Effector memory CD4-positive, alpha-beta T cell (primary cell): Measurements from ENCODE around the gene RASA1.
"Not testable (repeated sequence)": the region's sequence is repeated elsewhere in the genome, so short reads cannot be mapped to it uniquely, and the experiment has no call there.

Source experiments
- DNase-seq, 3 donors: peaks; one replicate each; pipeline ENCODE4 v3.0.0-alpha.2; 2020
- H3K27ac ChIP-seq: 2 replicates; pipeline ENCODE4 v1.7.0; 2013; ENCODE audit warnings: mild to moderate bottlenecking, low read length, moderate library complexity; ENCODE audit not compliant: insufficient read depth, poor library complexity, severe bottlenecking
- H3K27me3 ChIP-seq: replicated peaks from 2 replicates; pipeline ENCODE4 v1.7.0; 2013; ENCODE audit warnings: mild to moderate bottlenecking, low read length; ENCODE audit not compliant: insufficient read depth, control insufficient read depth, poor library complexity, severe bottlenecking
- H3K36me3 ChIP-seq: 2 replicates; pipeline ENCODE4 v1.7.0; 2013; ENCODE audit warnings: mild to moderate bottlenecking, low read length, moderate library complexity; ENCODE audit not compliant: control insufficient read depth, insufficient read depth
- H3K4me1 ChIP-seq: 2 replicates; pipeline ENCODE4 v1.7.0; 2013; ENCODE audit warnings: low read length, mild to moderate bottlenecking; ENCODE audit not compliant: control insufficient read depth, insufficient read depth, poor library complexity, severe bottlenecking
- H3K4me3 ChIP-seq: 2 replicates; pipeline ENCODE4 v1.7.0; 2013; ENCODE audit warnings: low read length, low read depth, mild to moderate bottlenecking; ENCODE audit not compliant: insufficient read depth, poor library complexity, severe bottlenecking
- H3K9me3 ChIP-seq: 2 replicates; pipeline ENCODE4 v1.7.0; 2013; ENCODE audit warnings: mild to moderate bottlenecking, low read length, moderate library complexity; ENCODE audit not compliant: control insufficient read depth

The RASA1 gene

GRCh38 chr5:87278590-87279100 lies 11.0 kb downstream of the RASA1 start:
- H3K4me1 ChIP-seq = peaks cover 15% of the 10 kb centered on the region
- H3K4me3 ChIP-seq = no peak overlapping the region
- no peak for DNase-seq
- H3K36me3 ChIP-seq = no peaks in the 10 kb centered on the region
- H3K27me3 ChIP-seq = no peaks in the 10 kb centered on the region
- no peak overlapping the region for H3K27ac ChIP-seq
- no peaks in the 10 kb centered on the region for H3K9me3 ChIP-seq

- H3K4me3 ChIP-seq = peak overlapping the region; percentile 37
- H3K27ac ChIP-seq = peak overlapping the region; percentile 67
- no peak for DNase-seq
- peaks cover 15% of the 10 kb centered on the region for H3K4me1 ChIP-seq
- H3K36me3 ChIP-seq = no peaks in the 10 kb centered on the region
- no peaks in the 10 kb centered on the region for H3K27me3 ChIP-seq
- no peaks in the 10 kb centered on the region for H3K9me3 ChIP-seq
Observed at GRCh38 chr5:87282269-87282668, 14.6 kb downstream of the RASA1 start.

DNA sequence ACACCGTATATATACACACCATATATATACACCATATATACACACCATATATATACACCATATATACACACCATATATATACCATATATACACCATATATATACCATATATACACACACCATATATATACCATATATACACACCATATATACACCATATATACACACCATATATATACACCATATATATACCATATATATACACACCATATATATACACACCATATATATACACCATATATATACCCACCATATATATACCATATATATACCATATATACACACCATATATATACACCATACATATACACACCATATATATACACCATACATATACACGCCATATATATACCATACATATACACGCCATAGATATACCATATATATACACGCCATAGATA lies 19.6 kb downstream of the RASA1 start:
- not testable (repeated sequence) for H3K27ac ChIP-seq

GRCh38 chr5:87298692-87299362 lies 31.1 kb downstream of the RASA1 start:
- no peak for DNase-seq
- Histone ChIP-seq H3K4me3 (no peak overlapping the region), H3K36me3 (no peaks in the 10 kb centered on the region), H3K27me3 (no peaks in the 10 kb centered on the region), H3K27ac (no peak overlapping the region), H3K9me3 (no peaks in the 10 kb centered on the region), H3K4me1 (no peaks in the 10 kb centered on the region)

More for the DNA sequence above, 19.6 kb downstream of the RASA1 start:
- DNase-seq, H3K27me3 ChIP-seq, H3K9me3 ChIP-seq, H3K4me3 ChIP-seq, H3K36me3 ChIP-seq: not testable (repeated sequence)
- peaks cover 11% of the 10 kb centered on the region for H3K4me1 ChIP-seq

DNA sequence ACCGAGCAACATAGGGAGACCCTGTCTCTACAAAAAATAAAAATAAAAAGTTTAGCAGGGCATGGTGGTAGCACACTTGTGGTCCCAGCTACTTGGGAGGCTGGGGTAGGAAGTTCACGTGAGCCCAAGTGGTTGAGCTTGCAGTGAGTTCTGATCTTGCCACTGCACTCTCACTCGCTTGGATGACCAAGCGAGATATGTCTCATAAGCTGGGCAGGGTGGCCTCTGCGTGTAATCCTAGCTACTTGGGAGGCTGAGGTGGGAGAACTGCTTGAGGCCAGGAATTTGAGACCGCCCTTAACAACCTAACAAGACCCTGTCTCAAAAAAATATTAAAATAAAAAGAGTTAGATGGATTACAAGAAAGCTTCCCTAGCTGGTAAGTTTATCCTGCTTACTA lies 32.5 kb downstream of the RASA1 start:
- no peak overlapping the region for H3K27ac ChIP-seq
- H3K4me1 ChIP-seq = no peaks in the 10 kb centered on the region
- no peaks in the 10 kb centered on the region for H3K9me3 ChIP-seq
- H3K4me3 ChIP-seq = no peak overlapping the region
- H3K36me3 ChIP-seq = no peaks in the 10 kb centered on the region
- no peaks in the 10 kb centered on the region for H3K27me3 ChIP-seq
- no peak for DNase-seq

GRCh38 chr5:87300744-87301143 lies 33.1 kb downstream of the RASA1 start:
- Histone ChIP-seq H3K27ac (no peak overlapping the region), H3K27me3 (no peaks in the 10 kb centered on the region), H3K9me3 (no peaks in the 10 kb centered on the region), H3K4me1 (no peaks in the 10 kb centered on the region), H3K36me3 (no peaks in the 10 kb centered on the region), H3K4me3 (no peak overlapping the region)
- no peak for DNase-seq

- H3K4me1 ChIP-seq = no peaks in the 10 kb centered on the region
- H3K27me3 ChIP-seq = no peaks in the 10 kb centered on the region
- H3K36me3 ChIP-seq = no peaks in the 10 kb centered on the region
- no peak overlapping the region for H3K27ac ChIP-seq
- H3K9me3 ChIP-seq = no peaks in the 10 kb centered on the region
- H3K4me3 ChIP-seq = no peak overlapping the region
- no peak for DNase-seq
Observed at GRCh38 chr5:87302061-87302460, 34.4 kb downstream of the RASA1 start.

DNA sequence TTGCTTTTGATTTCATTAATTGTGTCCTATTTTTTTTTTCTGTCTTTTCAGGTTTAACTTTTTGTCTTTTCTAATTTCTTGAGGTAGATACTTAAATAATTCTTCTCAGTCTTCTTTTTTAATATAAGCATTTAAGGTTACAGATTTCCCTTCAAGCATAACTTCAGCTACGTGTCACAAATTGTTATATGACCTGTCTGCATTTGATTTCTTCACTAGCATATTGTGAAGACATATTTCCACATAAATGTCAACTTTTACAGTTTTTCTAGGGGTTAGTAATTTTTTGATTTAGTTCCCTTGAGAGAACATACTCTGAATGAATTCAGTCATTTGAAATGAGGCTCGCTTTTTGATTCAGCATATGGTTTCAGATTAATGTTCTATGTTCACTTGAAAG lies 35.6 kb downstream of the RASA1 start:
- Histone ChIP-seq H3K27ac (no peak overlapping the region), H3K9me3 (no peaks in the 10 kb centered on the region), H3K36me3 (no peaks in the 10 kb centered on the region), H3K4me1 (no peaks in the 10 kb centered on the region), H3K27me3 (no peaks in the 10 kb centered on the region), H3K4me3 (no peak overlapping the region)
- no peak for DNase-seq

DNA sequence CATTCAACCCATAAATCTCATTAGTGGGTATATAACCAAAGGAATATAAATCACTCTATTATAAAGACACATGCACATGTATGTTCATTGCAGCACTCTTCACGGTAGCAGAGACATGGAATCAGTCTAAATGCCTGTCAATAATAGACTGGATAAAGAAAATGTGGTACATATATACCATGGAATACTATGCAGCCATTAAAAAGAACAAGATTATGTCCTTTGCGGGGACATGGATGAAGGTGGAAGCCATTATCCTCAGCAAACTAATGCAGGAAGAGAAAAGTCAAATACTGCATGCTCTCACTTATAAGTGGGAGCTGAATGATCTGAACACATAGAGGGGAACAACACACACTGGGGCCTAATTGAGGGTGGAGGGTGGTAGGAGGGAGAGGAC lies 38.4 kb downstream of the RASA1 start:
- H3K9me3 ChIP-seq, DNase-seq, H3K4me3 ChIP-seq, H3K27ac ChIP-seq, H3K4me1 ChIP-seq, H3K27me3 ChIP-seq, H3K36me3 ChIP-seq: not testable (repeated sequence)

GRCh38 chr5:87307796-87308423 lies 40.2 kb downstream of the RASA1 start:
- no peaks in the 10 kb centered on the region for H3K27me3 ChIP-seq
- H3K4me1 ChIP-seq = no peaks in the 10 kb centered on the region
- no peak for DNase-seq
- H3K27ac ChIP-seq = no peak overlapping the region
- no peaks in the 10 kb centered on the region for H3K36me3 ChIP-seq
- H3K9me3 ChIP-seq = no peaks in the 10 kb centered on the region
- no peak overlapping the region for H3K4me3 ChIP-seq
